ENCODE results near the gene KRT35.

The KRT35 gene

DNA sequence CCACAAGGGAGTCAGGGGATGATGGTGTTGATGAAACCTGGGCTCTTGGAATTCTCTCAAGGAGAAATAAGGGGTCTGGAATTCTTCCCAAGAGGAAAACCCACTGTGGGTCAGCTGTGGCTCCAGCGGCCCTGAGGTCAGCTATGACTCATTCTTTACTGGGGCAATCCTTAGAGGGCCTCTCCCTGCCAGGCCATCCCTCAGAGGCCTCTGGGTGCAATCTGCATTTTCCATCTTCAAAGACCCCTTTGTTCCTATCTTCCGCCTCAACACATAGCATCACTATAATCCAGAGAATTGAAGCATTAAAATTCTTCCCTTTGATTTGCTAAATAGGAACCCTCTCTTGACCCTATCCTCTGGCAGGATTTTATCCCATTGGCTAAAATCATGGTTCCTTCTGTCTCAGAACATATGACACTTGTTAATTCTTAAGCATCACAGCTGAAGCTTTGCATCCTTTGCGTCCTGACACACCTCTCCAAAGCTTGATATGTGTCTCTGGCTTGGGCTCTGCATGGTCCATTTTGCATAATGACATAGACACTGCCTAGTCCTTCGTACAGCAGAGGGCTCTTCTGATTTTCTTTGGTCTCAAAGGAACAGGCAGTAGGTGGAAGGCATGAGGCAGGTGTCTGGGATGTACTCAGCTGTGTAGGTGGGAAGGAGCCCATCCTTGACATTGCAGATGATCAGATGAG lies 52.2 kb downstream of the KRT35 start:
- intact Hi-C loops (cut with DNase I): no loop called here
- DNase-seq: no peak

Data from posterior cingulate gyrus (tissue), 11 donors.